Lower leg skin (tissue), 4 donors: ENCODE data around the gene ASPSCR1. TPM values are rescaled to one million over a fixed set of nuclear protein-coding genes. Genes with fewer than 3 reads are reported as not detected.

Source experiments
- DNase-seq, 2 donors: peaks; one replicate each; pipeline ENCODE4 v3.0.0-alpha.2; 2019; ENCODE audit warnings: low spot score in 2 of 2
- H3K4me3 ChIP-seq: fragments of 200-600 bp; sonication (generic); 2 replicates; pipeline ENCODE4 v1.5.1; 2017; ENCODE audit warnings: mild to moderate bottlenecking, low read depth; ENCODE audit not compliant: poor library complexity, severe bottlenecking
- POLR2A ChIP-seq, 2 donors: fragments of 450-650 bp; IDR thresholded peaks; one replicate each; pipeline ENCODE4 v1.6.1; 2016 to 2017; ENCODE audit warnings: antibody characterized with exemption in 2 of 2, mild to moderate bottlenecking in 1 of 2, moderate library complexity in 1 of 2
- WGBS, 2 donors: methylation state at CpG; one replicate each; pipeline ENCODE4 v1.1.5; 2018; 5-methylcytosine and 5-hydroxymethylcytosine counted together
- intact Hi-C: fragments of 100-400 bp; cut with DNase I; formaldehyde crosslinking; loops from one replicate; pipeline ENCODE4 v1.15.0; 2023; ENCODE audit warnings: low total_unique reads
- total RNA-seq, 4 donors: library from RNA; depleted of rRNA; stranded (reverse); fragments of >200 nt; gene quantifications; one replicate each; pipeline ENCODE4 v1.1.0, GENCODE V29; 2016
- TF ChIP-seq, protein P1 (sequence below), 3 donors: fragments of 450-650 bp; IDR thresholded peaks; one replicate each; pipeline ENCODE4 v1.5.1; 2016; ENCODE audit warnings: antibody characterized with exemption in 3 of 3, mild to moderate bottlenecking in 3 of 3, moderate library complexity in 2 of 3

The ASPSCR1 gene
- total RNA-seq, 4 donors from 2014 or later, result 24.0 to 31.5 (median 27.4) TPM

GRCh38 chr17:82029990-82030469 is 52.6 kb downstream of the ASPSCR1 start:
- no peak overlapping the region for H3K4me3 ChIP-seq
- intact Hi-C loops, result loop anchor here (2.0 to 5.0 kb wide), 2 partner anchors 125 to 332 kb away; no protein-coding TSS in a partner anchor
- WGBS, 2 donors, result 51 to 61% methylated on average over 19 of the region's 31 CpGs
- TF ChIP-seq, protein P1, sequence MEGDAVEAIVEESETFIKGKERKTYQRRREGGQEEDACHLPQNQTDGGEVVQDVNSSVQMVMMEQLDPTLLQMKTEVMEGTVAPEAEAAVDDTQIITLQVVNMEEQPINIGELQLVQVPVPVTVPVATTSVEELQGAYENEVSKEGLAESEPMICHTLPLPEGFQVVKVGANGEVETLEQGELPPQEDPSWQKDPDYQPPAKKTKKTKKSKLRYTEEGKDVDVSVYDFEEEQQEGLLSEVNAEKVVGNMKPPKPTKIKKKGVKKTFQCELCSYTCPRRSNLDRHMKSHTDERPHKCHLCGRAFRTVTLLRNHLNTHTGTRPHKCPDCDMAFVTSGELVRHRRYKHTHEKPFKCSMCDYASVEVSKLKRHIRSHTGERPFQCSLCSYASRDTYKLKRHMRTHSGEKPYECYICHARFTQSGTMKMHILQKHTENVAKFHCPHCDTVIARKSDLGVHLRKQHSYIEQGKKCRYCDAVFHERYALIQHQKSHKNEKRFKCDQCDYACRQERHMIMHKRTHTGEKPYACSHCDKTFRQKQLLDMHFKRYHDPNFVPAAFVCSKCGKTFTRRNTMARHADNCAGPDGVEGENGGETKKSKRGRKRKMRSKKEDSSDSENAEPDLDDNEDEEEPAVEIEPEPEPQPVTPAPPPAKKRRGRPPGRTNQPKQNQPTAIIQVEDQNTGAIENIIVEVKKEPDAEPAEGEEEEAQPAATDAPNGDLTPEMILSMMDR (IDR thresholded peaks at IDR 0.05), result no peak
- TF ChIP-seq POLR2A (IDR thresholded peaks at IDR 0.05), result no peak
- no peak for DNase-seq

GRCh38 chr17:82030470-82031302 is 53.3 kb downstream of the ASPSCR1 start:
- 0% methylated on average over 23 to 81 of the region's 94 CpGs for WGBS, 2 donors
- no peak for TF ChIP-seq POLR2A (IDR thresholded peaks at IDR 0.05)
- TF ChIP-seq, protein P1 (IDR thresholded peaks at IDR 0.05), result peak in 1 of 3 donors; percentile 80
- DNase-seq, result peak; percentile 67 to 97
- H3K4me3 ChIP-seq, result peak overlapping the region; percentile 17
- intact Hi-C loops, result loop anchor here (5.0 kb wide), 1 partner anchor 332 kb away; no protein-coding TSS in a partner anchor

DNA sequence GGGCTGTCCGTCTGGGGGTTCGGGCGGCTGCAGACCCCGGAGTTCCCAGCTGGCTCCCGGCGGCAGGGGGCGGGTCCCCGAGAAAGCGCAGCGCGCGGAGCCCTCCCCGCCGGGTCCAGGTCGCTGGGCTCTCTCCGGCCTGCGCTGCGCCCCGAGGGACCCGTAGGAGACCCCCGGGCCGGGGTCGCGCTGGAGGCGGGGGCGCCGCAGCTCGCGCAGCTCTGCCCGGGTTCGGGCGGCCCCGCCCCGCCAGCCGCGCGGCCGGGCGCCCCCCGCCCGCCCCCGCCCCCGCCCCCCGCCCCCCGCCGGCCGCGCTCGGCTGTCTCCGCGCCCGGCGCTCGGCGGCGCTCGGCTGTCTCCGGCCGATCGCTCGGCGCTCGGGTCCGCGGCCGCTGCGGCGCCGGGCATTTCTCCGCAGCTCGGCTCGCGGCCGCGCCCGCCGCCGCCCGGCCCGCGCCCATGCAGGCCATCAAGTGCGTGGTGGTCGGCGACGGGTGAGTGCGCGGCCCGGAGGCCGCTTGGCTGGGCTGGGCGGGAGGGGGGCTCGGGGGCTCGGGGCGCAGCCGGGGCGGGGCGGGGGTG is 54.0 kb downstream of the ASPSCR1 start, which contains the start of gene RAC3:
Gene RAC3, plus strand, starts transcription at position 376 of the 582 bp plus-strand sequence. Its CDS starts 84 bp downstream, at position 460.
- H3K4me3 ChIP-seq, result peak within 1 kb of the TSS; percentile 17
- WGBS, 2 donors, result 0% methylated on average over 5 of the region's 96 CpGs; no CpG with 5 or more reads in 1 of the 2 donors
- intact Hi-C loops, result loop anchor here (5.0 kb wide), 1 partner anchor 331 kb away; no protein-coding TSS in a partner anchor
- DNase-seq, result no peak
- TF ChIP-seq, protein P1 (IDR thresholded peaks at IDR 0.05), result no peak
- no peak for TF ChIP-seq POLR2A (IDR thresholded peaks at IDR 0.05)

- H3K4me3 ChIP-seq, result peak overlapping the region; percentile 8
- TF ChIP-seq POLR2A (IDR thresholded peaks at IDR 0.05), result no peak
- TF ChIP-seq, protein P1 (IDR thresholded peaks at IDR 0.05), result no peak
- no peak for DNase-seq
- 10 to 17% methylated on average over 12 to 29 of the region's 59 CpGs for WGBS, 2 donors
- intact Hi-C loops, result loop anchor here (5.0 kb wide), 1 partner anchor 330 kb away; no protein-coding TSS in a partner anchor
Measured at GRCh38 chr17:82031885-82032627, 54.6 kb downstream of the ASPSCR1 start.

GRCh38 chr17:82033359-82034085 is 56.1 kb downstream of the ASPSCR1 start:
- WGBS, 2 donors, result 78% methylated on average over 13 to 37 of the region's 38 CpGs
- no peak overlapping the region for H3K4me3 ChIP-seq
- TF ChIP-seq, protein P1 (IDR thresholded peaks at IDR 0.05), result no peak
- TF ChIP-seq POLR2A (IDR thresholded peaks at IDR 0.05), result no peak
- intact Hi-C loops, result loop anchor here (5.0 kb wide), 1 partner anchor 329 kb away; no protein-coding TSS in a partner anchor
- no peak for DNase-seq
